Thyroid gland (tissue), 4 donors: Measurements from ENCODE around the gene EIF3A. TPM values are rescaled to one million over a fixed set of nuclear protein-coding genes. Genes with fewer than 3 reads are reported as not detected.

Experiments
- DNase-seq, 2 donors: peaks; one replicate each; pipeline ENCODE4 v3.0.0-alpha.2; 2019
- H3K27ac ChIP-seq, 3 donors: fragments of 200-600 bp; sonication (generic); 1 replicate in 2 of 3; 2 replicates in 1 of 3; pipeline ENCODE4 v1.5.1; 2016 to 2019; ENCODE audit warnings: mild to moderate bottlenecking in 1 of 3, moderate library complexity in 1 of 3
- H3K27me3 ChIP-seq: fragments of 200-600 bp; sonication (generic); one replicate; pipeline ENCODE4 v1.5.1; 2019
- H3K36me3 ChIP-seq, 2 donors: fragments of 200-600 bp; sonication (generic); one replicate each; pipeline ENCODE4 v1.5.1; 2016 to 2019
- H3K4me1 ChIP-seq, 2 donors: fragments of 200-600 bp; sonication (generic); one replicate each; pipeline ENCODE4 v1.5.1; 2017 to 2019
- H3K4me3 ChIP-seq, 3 donors: fragments of 200-600 bp; sonication (generic); replicated peaks in 1 of 3; 1 replicate in 2 of 3; 2 replicates in 1 of 3; pipeline ENCODE4 v1.5.1; 2016; ENCODE audit warnings: mild to moderate bottlenecking in 1 of 3
- H3K9me3 ChIP-seq: fragments of 200-600 bp; sonication (generic); one replicate; pipeline ENCODE4 v1.5.1; 2017
- POLR2A ChIP-seq, 2 donors: fragments of 450-650 bp; IDR thresholded peaks; one replicate each; pipeline ENCODE4 v1.6.1; 2017; ENCODE audit warnings: antibody characterized with exemption in 2 of 2, mild to moderate bottlenecking in 2 of 2, moderate library complexity in 1 of 2
- WGBS, 2 donors: methylation state at CpG; one replicate each; pipeline ENCODE4 v1.1.5; 2017; 5-methylcytosine and 5-hydroxymethylcytosine counted together
- intact Hi-C: fragments of 100-400 bp; cut with DNase I; formaldehyde crosslinking; loops from one replicate; pipeline ENCODE4 v1.15.1; 2023
- total RNA-seq, 4 donors: library from RNA; depleted of rRNA; stranded (reverse); fragments of >200 nt; gene quantifications; one replicate each; pipeline ENCODE4 v1.2.3, GENCODE V29; 2016
- TF ChIP-seq, protein P1 (sequence below), 6 experiments: fragments of 200-600 bp in 3 of 6; fragments of 450-650 bp in 3 of 6; sonication (generic) in 3 of 6; IDR thresholded peaks; one replicate each; pipeline ENCODE4 v1.5.1; 2016 to 2019; ENCODE audit warnings: antibody characterized with exemption in 6 of 6, mild to moderate bottlenecking in 2 of 6, inconsistent platforms in 1 of 6, moderate library complexity in 1 of 6

EIF3A gene
- total RNA-seq, 4 donors from 2014 or later, result 85.6 to 113 (median 102) TPM

DNA sequence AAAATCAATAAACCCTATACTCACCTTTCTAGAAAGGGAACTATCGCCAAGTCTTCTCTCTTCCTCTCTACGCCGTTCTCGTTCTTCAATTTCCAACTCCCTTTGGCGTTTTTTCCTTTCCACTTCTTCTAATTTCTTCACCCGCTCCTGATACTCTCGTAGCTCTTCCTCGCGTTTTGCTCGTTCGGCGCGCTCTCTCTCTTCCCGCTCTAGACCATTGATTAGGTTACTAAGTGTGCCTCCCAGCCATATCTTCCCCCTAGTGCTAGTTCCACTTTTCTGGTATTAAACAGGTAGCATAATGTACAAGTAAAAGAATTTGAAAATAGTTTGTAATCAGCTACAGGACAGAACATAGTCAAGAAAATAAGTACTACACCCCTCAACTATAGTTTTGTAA, 30.8 kb downstream of the EIF3A start:
- H3K4me3 ChIP-seq, result no peak overlapping the region
- intact Hi-C loops, result no loop called here
- H3K27me3 ChIP-seq, result no peaks in the 10 kb centered on the region
- H3K4me1 ChIP-seq, result peaks cover 16 to 26% of the 10 kb centered on the region in 2 donors
- H3K27ac ChIP-seq, result peak overlapping the region in 1 of 3 donors; percentile 3
- no peak for DNase-seq
- TF ChIP-seq, protein P1, sequence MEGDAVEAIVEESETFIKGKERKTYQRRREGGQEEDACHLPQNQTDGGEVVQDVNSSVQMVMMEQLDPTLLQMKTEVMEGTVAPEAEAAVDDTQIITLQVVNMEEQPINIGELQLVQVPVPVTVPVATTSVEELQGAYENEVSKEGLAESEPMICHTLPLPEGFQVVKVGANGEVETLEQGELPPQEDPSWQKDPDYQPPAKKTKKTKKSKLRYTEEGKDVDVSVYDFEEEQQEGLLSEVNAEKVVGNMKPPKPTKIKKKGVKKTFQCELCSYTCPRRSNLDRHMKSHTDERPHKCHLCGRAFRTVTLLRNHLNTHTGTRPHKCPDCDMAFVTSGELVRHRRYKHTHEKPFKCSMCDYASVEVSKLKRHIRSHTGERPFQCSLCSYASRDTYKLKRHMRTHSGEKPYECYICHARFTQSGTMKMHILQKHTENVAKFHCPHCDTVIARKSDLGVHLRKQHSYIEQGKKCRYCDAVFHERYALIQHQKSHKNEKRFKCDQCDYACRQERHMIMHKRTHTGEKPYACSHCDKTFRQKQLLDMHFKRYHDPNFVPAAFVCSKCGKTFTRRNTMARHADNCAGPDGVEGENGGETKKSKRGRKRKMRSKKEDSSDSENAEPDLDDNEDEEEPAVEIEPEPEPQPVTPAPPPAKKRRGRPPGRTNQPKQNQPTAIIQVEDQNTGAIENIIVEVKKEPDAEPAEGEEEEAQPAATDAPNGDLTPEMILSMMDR (IDR thresholded peaks at IDR 0.05), result no peak
- TF ChIP-seq POLR2A (IDR thresholded peaks at IDR 0.05), result no peak
- H3K36me3 ChIP-seq, result peaks cover 40 to 63% of the 10 kb centered on the region in 2 donors
- WGBS, 2 donors, result 95 to 97% methylated on average over 14 of the region's 14 CpGs
- no peaks in the 10 kb centered on the region for H3K9me3 ChIP-seq

DNA sequence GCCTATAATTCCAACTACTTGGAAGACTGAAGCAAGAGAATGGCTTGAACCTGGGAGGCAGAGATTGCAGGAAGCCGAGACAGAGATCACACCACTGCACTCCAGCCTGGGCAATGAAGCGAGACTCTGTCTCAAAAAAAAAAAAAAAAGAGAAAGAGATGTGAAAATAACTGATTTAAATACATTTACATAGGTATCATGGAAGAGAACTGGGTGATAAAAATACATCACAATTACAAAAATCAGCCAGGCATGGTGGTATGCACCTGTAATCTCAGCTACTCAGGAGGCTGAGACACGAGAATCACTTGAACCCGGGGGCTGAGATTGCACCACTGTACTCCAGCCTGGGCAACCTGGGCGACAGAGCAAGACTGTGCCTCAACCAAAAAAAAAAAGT, 31.3 kb downstream of the EIF3A start:
- no peak for DNase-seq
- Histone ChIP-seq H3K4me1 (peaks cover 16 to 30% of the 10 kb centered on the region in 2 donors), H3K27ac (peak overlapping the region in 1 of 3 donors; percentile 3), H3K9me3 (no peaks in the 10 kb centered on the region), H3K27me3 (no peaks in the 10 kb centered on the region), H3K4me3 (no peak overlapping the region), H3K36me3 (peaks cover 40 to 59% of the 10 kb centered on the region in 2 donors)
- intact Hi-C loops, result no loop called here
- TF ChIP-seq POLR2A (IDR thresholded peaks at IDR 0.05), result no peak
- TF ChIP-seq, protein P1 (IDR thresholded peaks at IDR 0.05), result no peak
- WGBS, 2 donors, result 77 to 84% methylated on average over 5 of the region's 5 CpGs

DNA sequence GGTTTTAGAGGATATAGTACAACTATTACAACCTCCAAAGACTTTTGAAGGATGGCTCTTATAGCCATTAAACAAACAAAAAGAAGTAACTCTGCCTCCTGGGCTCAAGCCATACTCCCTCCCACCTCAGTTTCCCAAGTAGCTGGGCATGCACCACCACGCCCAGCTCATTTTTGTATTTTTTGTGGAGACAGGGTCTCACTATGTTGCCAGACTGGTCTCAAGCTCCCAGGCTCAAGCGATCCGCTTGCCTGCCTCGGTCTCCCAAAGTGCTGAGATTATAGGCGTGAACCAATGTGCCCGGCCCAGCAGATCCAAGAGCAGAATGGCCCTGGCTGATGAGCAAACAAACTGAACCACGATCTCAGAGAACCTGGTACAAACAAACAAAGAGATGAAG, 35.1 kb downstream of the EIF3A start:
- 28 to 56% methylated on average over 7 of the region's 7 CpGs for WGBS, 2 donors
- Histone ChIP-seq H3K27me3 (no peaks in the 10 kb centered on the region), H3K4me1 (peaks cover 16 to 39% of the 10 kb centered on the region in 2 donors), H3K36me3 (peaks cover 53 to 59% of the 10 kb centered on the region in 2 donors), H3K9me3 (no peaks in the 10 kb centered on the region), H3K4me3 (no peak overlapping the region), H3K27ac (peak overlapping the region; percentile 26 to 83 (median 68))
- peak; percentile 85 to 89 for DNase-seq
- TF ChIP-seq, protein P1 (IDR thresholded peaks at IDR 0.05), result no peak
- TF ChIP-seq POLR2A (IDR thresholded peaks at IDR 0.05), result peak in 1 of 2 donors; percentile 48
- intact Hi-C loops, result no loop called here

DNA sequence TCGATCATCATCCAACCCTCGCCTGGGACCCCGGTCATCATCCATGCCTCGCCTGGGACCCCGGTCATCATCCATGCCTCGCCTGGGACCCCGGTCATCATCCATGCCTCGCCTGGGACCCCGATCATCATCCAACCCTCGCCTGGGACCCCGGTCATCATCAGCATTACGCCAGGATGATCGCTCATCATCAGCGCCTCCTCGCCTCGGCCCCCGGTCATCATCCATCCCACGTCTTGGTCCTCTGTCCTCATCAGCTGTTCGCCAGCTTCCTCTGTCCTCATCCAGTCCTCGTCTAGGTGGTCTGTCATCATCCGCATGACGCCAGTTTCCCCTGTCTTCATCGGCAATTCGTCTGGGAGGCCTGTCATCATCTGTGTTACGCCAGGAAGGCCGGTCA, 38.4 kb downstream of the EIF3A start:
- Histone ChIP-seq H3K27me3 (no peaks in the 10 kb centered on the region), H3K9me3 (no peaks in the 10 kb centered on the region), H3K4me1 (peaks cover 14 to 30% of the 10 kb centered on the region in 2 donors), H3K36me3 (peaks cover 58 to 72% of the 10 kb centered on the region in 2 donors), H3K4me3 (no peak overlapping the region), H3K27ac (no peak overlapping the region)
- intact Hi-C loops, result no loop called here
- TF ChIP-seq, protein P1 (IDR thresholded peaks at IDR 0.05), result no peak
- no peak for TF ChIP-seq POLR2A (IDR thresholded peaks at IDR 0.05)
- WGBS, 2 donors, result 97 to 98% methylated on average over 26 of the region's 26 CpGs
- DNase-seq, result no peak

DNA sequence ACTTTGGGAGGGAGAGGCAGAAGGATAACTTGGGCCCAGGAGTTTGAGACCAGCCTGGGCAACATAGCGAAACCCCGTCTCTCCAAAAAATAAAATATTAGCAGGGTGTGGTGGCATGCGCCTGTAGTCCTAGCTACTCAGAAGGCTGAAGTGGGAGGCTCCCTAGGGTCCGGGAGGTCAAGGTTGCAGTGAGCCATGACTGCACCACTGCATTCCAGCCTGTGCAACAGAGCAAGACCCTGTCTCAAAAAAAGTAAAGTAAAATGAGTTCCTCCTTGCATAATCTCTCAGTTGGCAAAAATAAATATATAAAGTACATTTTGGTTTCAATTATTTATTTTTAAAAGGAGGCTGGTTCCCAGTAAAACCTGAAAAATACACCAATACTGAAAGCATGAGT, 39.3 kb downstream of the EIF3A start:
- H3K4me3 ChIP-seq, result no peak overlapping the region
- H3K36me3 ChIP-seq, result peaks cover 66 to 75% of the 10 kb centered on the region in 2 donors
- TF ChIP-seq, protein P1 (IDR thresholded peaks at IDR 0.05), result no peak
- TF ChIP-seq POLR2A (IDR thresholded peaks at IDR 0.05), result no peak
- no peaks in the 10 kb centered on the region for H3K9me3 ChIP-seq
- 84 to 85% methylated on average over 4 of the region's 4 CpGs for WGBS, 2 donors
- no peak overlapping the region for H3K27ac ChIP-seq
- no peaks in the 10 kb centered on the region for H3K27me3 ChIP-seq
- intact Hi-C loops, result no loop called here
- DNase-seq, result peak in 1 of 2 donors; percentile 40
- peaks cover 6 to 22% of the 10 kb centered on the region in 2 donors for H3K4me1 ChIP-seq
